ENCODE data around the gene GALNT2. TPM values are rescaled to one million over a fixed set of nuclear protein-coding genes. Genes with fewer than 3 reads are reported as not detected.

GALNT2 gene
- total and polyA plus RNA-seq, 2 donors from 2014 or later: 20.2 to 59.2 TPM

DNA sequence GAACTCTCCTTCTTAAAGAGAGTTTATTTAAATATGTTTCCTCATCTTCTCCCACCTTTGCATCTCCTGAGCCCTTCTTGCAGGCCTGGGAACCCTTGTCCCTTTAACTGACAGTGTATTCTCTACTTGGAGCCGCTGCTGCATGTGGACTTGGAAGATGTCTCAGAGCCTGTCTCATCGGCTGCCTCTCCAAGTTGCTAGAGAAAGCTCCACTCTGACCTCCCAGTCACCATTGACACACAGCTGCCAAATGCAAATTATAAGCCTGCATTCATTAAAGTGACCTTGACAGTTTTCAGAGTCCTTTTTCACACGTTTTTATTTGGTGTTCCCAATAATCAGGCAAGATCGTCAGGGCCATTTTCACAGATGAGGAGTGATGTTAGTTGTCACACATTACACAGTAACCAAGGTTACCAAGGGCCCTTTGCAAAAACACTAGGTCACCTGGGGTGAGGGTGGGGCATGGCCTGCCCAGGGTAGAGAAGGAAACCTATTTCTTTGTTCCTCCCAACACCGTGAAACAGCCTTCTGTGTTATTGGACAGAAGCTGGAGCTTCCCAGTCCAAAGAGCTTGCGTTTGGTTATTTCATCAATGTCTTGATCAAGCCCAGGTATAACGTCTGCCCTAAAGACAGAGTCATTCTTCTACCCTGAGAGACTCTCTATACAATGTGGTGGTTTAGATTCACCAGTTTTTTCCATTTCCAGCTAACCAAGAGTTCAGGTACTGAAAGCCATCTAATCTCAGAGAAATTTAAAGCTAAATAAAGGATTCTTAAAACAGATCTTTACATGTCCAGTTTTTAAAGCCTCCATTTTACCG, 164.1 kb downstream of the GALNT2 start:
- no peak for TF ChIP-seq CTCF (IDR thresholded peaks at IDR 0.05; ENCODE audit: borderline replicate concordance, extremely low read depth, insufficient read depth)
- intact Hi-C loops (cut with DNase I): no loop called here
- H3K27ac ChIP-seq (ENCODE audit: low read depth in 2 of 2, low read length in 2 of 2): no peak overlapping the region

DNA sequence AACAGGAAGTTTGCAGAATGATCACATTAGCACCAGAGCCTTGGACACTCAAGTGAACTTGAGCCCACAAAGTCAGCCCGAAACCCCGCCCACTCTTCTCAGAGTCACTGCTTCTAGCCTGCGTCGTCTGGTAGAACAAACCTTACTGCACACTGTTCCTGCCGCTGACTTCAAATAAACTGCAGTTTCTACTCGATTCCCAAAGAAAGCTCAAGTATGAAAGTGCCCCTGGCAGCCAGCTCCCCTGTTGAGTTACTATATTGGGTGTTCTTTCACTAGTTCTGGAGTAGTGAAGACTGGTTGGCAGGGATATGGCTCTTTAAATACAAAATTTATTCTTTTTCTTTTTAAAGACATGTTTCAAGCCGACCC, 164.7 kb downstream of the GALNT2 start:
- Histone ChIP-seq H3K4me3 (ENCODE audit: low read length in 3 of 3) (no peak overlapping the region), H3K9ac (ENCODE audit: low read length in 3 of 3) (no peak overlapping the region), H3K9me3 (ENCODE audit: control insufficient read depth in 2 of 3, insufficient read depth in 1 of 3, low read length in 3 of 3) (no peaks in the 10 kb centered on the region), H3K27me3 (ENCODE audit: control insufficient read depth, insufficient read depth, low read length) (no peaks in the 10 kb centered on the region), H3K36me3 (ENCODE audit: control insufficient read depth in 2 of 3, insufficient read depth in 3 of 3, low read length in 3 of 3) (no peaks in the 10 kb centered on the region), H3K4me1 (ENCODE audit: control insufficient read depth in 2 of 3, insufficient read depth in 2 of 3, low read depth in 1 of 3, low read length in 3 of 3) (peaks cover 0 to 3% (median 0%) of the 10 kb centered on the region in 3 donors), H3K27ac (ENCODE audit: low read depth in 2 of 2, low read length in 2 of 2) (no peak overlapping the region)
- FAIRE-seq: no peak
- no peak for TF ChIP-seq CTCF (IDR thresholded peaks at IDR 0.05; ENCODE audit: borderline replicate concordance, extremely low read depth, insufficient read depth)
- peak in 4 of 5 donors; percentile 28 to 72 (median 50) for DNase-seq
- intact Hi-C loops (cut with DNase I): no loop called here

More for the DNA sequence above, 164.1 kb downstream of the GALNT2 start:
- Histone ChIP-seq H3K9ac (ENCODE audit: low read length in 3 of 3) (no peak overlapping the region), H3K9me3 (ENCODE audit: control insufficient read depth in 2 of 3, insufficient read depth in 1 of 3, low read length in 3 of 3) (no peaks in the 10 kb centered on the region), H3K4me3 (ENCODE audit: low read length in 3 of 3) (no peak overlapping the region), H3K36me3 (ENCODE audit: control insufficient read depth in 2 of 3, insufficient read depth in 3 of 3, low read length in 3 of 3) (no peaks in the 10 kb centered on the region), H3K27me3 (ENCODE audit: control insufficient read depth, insufficient read depth, low read length) (no peaks in the 10 kb centered on the region), H3K4me1 (ENCODE audit: control insufficient read depth in 2 of 3, insufficient read depth in 2 of 3, low read depth in 1 of 3, low read length in 3 of 3) (peaks cover 0 to 3% (median 0%) of the 10 kb centered on the region in 3 donors)
- DNase-seq: no peak
- no peak for FAIRE-seq

- DNase-seq (no peak), FAIRE-seq (no peak)
- Histone ChIP-seq H3K36me3 (ENCODE audit: control insufficient read depth in 2 of 3, insufficient read depth in 3 of 3, low read length in 3 of 3) (peaks cover 0 to 6% (median 0%) of the 10 kb centered on the region in 3 donors), H3K27ac (ENCODE audit: low read depth in 2 of 2, low read length in 2 of 2) (no peak overlapping the region), H3K27me3 (ENCODE audit: control insufficient read depth, insufficient read depth, low read length) (no peaks in the 10 kb centered on the region), H3K9me3 (ENCODE audit: control insufficient read depth in 2 of 3, insufficient read depth in 1 of 3, low read length in 3 of 3) (no peaks in the 10 kb centered on the region), H3K4me3 (ENCODE audit: low read length in 3 of 3) (no peak overlapping the region), H3K9ac (ENCODE audit: low read length in 3 of 3) (no peak overlapping the region), H3K4me1 (ENCODE audit: control insufficient read depth in 2 of 3, insufficient read depth in 2 of 3, low read depth in 1 of 3, low read length in 3 of 3) (peaks cover 0 to 3% (median 0%) of the 10 kb centered on the region in 3 donors)
- intact Hi-C loops (cut with DNase I): no loop called here
- TF ChIP-seq CTCF (IDR thresholded peaks at IDR 0.05; ENCODE audit: borderline replicate concordance, extremely low read depth, insufficient read depth): no peak
Observed at GRCh38 chr1:230232371-230232771, 165.3 kb downstream of the GALNT2 start.

Data from kidney (tissue), 14 donors.